AG09309 (cell line): ENCODE measurements around the gene DCD.

Experiments used
- DNase-seq: peaks from one replicate; pipeline ENCODE4 v3.0.0-alpha.2; 2010; ENCODE audit warnings: low read depth
- H3K4me3 ChIP-seq: 2 replicates; pipeline ENCODE4 v1.5.1; 2011; ENCODE audit warnings: mild to moderate bottlenecking, low read depth, low read length, moderate library complexity; ENCODE audit not compliant: control insufficient read depth
- TF ChIP-seq, protein P1 (sequence below): IDR thresholded peaks from 2 replicates; pipeline ENCODE4 v1.5.1; 2011; ENCODE audit warnings: mild to moderate bottlenecking, low read depth, low read length, inconsistent platforms; ENCODE audit not compliant: insufficient read depth, control insufficient read depth; ENCODE audit errors: missing control alignments

DCD gene

DNA sequence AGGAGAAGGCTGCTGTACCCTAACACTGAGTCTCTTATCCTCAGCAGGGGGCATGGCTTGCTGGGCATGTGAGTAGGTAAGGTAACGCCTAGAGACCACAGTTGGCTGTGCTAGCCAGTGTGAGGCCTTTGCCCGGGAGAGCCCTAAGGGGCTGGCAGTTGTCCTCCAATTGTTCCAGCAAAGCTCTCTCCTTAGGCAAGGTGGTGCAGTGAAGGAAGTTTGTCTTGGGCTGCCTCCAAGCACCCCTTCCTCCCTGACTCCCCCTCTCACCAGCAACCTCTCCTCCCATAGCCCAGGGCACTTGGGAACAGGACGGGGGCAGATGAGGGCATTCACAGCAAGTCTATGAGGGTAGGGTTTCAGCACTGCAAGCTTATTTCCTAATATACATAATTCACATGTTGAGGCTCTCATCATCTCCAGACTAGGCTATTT is 36.4 kb downstream of the DCD start:
- no peak for DNase-seq
- TF ChIP-seq, protein P1, sequence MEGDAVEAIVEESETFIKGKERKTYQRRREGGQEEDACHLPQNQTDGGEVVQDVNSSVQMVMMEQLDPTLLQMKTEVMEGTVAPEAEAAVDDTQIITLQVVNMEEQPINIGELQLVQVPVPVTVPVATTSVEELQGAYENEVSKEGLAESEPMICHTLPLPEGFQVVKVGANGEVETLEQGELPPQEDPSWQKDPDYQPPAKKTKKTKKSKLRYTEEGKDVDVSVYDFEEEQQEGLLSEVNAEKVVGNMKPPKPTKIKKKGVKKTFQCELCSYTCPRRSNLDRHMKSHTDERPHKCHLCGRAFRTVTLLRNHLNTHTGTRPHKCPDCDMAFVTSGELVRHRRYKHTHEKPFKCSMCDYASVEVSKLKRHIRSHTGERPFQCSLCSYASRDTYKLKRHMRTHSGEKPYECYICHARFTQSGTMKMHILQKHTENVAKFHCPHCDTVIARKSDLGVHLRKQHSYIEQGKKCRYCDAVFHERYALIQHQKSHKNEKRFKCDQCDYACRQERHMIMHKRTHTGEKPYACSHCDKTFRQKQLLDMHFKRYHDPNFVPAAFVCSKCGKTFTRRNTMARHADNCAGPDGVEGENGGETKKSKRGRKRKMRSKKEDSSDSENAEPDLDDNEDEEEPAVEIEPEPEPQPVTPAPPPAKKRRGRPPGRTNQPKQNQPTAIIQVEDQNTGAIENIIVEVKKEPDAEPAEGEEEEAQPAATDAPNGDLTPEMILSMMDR: no peak
- no peak overlapping the region for H3K4me3 ChIP-seq

DNA sequence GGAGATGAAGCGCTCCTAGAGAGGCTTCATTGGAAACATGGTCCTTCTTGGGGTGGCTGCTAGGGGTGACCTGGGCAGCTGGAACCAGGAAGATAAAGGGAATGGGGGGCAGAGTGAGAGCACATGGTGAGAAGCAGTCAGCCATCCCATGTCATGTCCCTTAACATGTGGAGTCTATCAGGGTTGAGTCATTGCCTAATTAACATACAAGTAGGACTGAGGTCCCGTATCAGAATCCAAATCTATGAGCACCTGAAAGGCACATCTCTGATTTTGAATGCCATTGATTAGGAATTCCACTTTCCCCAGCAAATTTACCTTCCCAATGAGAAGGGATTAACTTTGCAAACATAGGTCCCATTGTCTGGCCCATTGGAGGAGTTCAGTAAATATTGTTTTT is 39.4 kb downstream of the DCD start:
- TF ChIP-seq, protein P1: no peak
- H3K4me3 ChIP-seq: no peak overlapping the region
- no peak for DNase-seq

DNA sequence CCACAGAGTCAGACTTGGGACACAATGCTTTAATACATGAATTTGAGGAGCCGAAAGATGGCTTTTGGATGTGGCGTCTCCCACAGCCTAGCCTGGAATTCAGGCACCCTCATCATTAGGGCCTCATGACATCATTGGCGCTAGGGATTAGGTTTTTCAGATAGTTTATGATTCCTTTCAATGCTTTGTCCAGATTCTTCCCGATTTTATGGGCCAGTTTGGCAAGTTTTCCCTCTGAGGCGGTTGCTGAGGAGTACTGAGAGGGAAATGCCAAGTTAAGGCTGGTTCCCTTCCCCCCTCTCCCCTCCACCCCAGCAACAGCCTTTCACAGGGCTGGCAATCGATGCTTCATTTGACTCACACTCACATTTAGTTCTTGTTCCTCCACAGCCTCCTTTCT is 40.0 kb downstream of the DCD start:
- no peak for DNase-seq
- TF ChIP-seq, protein P1: no peak

DNA sequence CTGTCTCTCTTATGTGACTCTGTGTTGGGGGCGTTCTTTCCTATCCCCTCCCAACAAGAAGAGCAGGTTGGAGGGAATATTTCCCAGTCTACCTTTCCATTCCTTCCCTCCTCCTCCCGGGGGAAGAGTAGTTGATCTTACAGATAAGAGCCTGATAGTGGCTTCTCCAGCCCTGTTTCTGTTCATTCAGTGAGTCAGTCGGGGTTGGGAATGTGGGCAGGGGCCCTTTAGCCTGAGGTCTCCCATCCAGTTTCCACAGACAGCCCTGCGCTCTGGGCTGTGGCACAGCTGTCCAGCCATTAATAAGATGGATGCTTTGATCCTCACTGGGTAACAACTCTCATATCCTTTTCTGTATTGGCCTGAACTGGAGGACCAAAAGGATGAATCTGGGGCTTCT is 41.6 kb downstream of the DCD start:
- TF ChIP-seq, protein P1: no peak
- DNase-seq: no peak
- no peak overlapping the region for H3K4me3 ChIP-seq

More for the DNA sequence above, 40.0 kb downstream of the DCD start:
- H3K4me3 ChIP-seq: no peak overlapping the region

DNA sequence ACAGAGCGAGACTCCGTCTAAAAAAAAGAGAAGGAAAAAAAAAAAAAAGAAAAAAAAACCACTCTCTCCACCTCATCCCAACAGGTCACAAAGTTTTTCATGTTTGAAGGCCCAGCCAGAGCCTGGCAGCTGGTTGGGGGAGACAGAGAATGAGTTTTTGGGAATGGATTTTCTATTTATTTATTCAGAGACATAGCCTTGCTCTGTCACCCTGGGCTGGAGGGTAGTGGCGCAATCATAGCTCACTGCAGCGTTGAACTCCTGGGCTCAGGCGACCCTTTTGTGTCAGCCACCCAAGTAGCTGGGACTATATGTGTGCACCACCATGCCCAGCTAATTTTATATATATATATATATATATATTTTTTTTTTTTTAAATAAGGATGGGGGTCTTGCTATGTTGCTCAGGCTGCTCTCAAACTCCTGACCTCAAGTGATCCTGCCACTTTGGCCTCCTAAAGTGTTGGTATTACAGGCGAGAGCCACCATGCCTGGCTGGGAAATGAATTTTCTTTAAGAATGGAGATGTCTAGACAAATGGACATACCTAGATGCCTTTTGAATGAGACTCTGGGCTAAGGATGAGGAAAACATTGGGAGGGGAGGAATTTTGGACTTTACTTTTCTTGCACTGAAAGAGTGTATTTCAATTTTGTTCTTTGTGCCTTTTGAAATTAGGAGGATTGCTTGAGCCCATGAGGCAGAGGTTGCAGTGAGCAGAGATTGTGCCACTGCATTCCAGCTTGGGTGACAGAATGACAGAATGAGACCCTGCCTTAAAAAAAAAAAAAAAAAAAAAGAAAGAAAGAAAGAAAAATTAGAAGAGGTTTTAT is 42.8 kb downstream of the DCD start:
- no peak overlapping the region for H3K4me3 ChIP-seq
- TF ChIP-seq, protein P1: no peak
- no peak for DNase-seq

DNA sequence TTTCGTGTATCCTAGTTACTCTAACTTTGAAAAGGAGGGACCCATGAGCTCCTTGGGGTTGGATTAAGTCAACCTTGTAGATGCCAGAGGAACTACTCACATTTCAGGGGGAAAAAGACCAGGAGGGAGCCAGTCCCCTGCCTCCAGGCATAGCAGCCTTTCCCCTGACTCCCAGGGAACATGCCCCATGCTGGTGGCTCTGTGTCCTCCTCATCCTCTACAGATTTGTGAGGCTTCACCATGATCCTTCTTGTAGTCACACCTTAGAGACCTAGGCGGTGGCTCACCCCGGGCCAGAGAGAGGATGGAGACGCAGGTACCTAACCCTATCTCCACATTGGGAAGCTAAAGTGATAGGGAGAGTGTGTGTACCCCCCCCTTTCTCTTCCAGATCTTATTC is 43.7 kb downstream of the DCD start:
- no peak for DNase-seq
- no peak overlapping the region for H3K4me3 ChIP-seq
- TF ChIP-seq, protein P1: no peak

- H3K4me3 ChIP-seq: no peak overlapping the region
- no peak for DNase-seq
- TF ChIP-seq, protein P1: peak; percentile 2
Observed at GRCh38 chr12:54603872-54604271, 44.3 kb downstream of the DCD start.
